Activated CD4-positive, CD25-positive, alpha-beta regulatory T cell treated with anti-CD3 and anti-CD28 coated beads, Interleukin-2, amount 50 U/mL, for 72 hours (primary cell): ENCODE results near the gene FBXO2.

ENCODE experiments used
- DNase-seq: peaks from one replicate; pipeline ENCODE4 v3.0.0; 2021

FBXO2 gene

DNA sequence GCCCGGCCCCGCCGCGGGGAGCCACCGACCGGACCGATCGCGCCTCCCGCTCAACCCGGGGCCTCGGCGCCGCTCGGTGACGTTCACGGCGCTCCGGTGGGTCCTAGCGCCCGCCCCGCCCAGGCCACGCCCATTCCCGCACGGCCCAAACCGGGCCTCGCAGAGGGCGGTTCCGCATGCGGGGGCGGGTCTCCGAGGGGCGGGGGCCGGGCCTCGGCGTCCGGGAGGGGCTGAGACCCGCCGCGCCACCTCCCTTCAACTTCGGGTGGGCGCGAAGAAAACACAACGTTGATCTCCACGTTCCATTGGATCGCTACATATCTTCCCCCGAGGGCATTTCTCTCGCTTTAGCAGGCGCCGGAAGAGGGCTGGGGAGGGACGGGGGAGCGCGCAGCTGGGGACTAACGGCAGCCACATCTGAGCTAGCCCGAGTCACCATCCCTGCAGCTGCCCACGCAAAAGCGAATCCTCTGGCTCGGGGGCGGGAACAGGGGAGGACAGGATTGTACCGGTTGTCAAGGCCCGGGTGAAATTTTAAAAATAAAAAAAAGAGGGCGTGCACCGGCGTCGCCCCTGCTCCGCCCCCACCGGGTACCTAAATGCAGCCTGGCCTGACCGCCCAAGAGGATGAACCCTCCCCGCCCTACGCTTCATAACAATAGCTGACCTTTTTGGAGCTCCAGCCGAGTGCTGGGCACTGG lies 27.0 kb upstream of the FBXO2 start, which contains the start of gene MAD2L2:
Gene MAD2L2 (minus strand): TSS at position 78 of the 701 bp plus-strand sequence. CDS start 547 bp downstream, outside the sequence.
- peak; percentile 92 for DNase-seq

DNA sequence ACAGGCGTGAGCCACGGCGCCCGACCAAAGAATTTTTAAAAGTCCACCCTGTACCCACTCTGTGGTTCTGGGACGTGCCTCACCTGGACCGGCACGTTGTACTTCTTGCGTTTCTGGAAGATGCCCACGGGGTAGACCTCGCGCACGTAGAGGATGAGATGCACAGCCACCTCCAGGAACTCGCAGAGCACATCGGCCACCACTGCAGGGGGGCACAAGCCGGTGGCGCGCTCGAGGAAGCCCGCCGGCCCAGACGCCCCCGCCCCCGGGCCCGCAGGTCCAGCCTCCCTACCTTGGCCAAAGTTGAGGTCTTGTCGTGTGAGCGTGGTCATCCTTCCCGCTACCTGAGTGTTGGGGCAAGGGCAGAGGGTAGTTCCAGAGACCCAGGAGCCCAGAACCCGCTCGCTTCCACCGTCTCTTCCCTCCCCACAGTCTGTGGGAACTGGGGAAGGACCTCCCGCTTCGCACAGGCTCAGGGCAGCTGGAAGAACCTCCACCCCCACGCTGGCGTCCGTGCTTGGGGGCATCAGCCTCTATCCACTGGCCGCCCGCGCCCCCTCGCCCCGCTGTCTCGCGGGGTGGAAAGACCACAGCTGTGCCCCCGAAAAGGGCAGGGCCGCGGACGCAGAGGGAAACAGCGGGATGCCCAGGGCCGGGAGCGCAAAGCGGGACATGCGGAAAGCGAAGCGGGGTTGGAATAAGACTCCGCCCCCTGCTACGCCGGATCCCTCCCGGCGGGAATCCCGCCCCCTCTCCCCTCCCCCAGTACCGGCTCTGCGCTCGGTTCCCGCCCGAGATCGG lies 26.2 kb upstream of the FBXO2 start:
- no peak for DNase-seq

DNA sequence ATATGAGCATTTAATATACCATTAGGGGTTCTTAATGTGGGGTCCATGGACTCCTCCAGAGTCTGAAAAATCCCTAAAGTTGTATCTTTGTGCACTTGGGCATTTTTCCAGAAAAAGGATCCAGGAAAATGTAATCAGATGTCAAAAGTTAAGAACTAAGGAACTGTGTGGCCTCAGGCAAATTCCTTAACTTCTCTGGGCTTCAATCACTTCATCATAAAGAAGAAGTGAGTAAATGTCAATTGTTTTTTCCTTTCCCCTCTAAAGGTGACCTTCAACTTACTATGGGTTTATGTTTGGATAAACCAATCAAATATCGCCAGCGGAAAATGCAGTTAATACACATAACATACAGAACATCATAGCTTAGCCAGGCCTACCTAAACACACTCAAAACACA lies 24.2 kb upstream of the FBXO2 start:
- no peak for DNase-seq

DNA sequence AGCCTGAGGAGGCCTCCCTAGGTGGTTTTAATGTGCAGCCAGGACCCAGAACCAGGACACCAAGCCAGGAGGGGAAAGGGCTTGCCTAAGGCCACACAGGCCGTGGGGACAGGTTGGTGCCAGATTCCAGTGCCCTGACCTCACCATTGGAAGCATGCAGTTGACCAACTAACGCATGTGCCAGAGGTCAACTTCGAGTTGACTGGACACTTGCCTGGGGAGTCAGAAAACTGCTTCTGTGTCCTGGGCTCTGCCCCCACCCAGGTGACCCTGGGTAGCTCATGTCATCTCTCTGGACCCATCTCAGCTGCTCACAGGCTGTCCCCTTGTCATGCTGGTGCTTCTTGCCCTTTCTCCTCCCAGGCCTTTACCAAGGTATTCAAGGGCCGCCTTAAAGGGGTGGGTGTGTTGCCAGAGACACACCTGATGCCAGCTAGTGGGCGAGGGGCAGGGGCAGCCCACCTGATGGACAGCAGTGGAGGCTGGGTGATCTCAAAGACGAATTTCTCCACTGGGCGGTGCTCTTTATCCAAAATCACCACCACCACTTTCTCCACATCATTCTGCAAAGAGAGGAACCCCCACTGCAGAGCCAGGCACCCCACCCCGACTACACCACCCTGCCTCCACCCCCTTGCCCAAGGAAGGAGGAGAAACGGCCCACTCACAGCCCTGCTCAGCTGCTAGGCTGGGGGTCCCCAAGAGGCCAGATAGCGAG lies 22.3 kb upstream of the FBXO2 start:
- no peak for DNase-seq

DNA sequence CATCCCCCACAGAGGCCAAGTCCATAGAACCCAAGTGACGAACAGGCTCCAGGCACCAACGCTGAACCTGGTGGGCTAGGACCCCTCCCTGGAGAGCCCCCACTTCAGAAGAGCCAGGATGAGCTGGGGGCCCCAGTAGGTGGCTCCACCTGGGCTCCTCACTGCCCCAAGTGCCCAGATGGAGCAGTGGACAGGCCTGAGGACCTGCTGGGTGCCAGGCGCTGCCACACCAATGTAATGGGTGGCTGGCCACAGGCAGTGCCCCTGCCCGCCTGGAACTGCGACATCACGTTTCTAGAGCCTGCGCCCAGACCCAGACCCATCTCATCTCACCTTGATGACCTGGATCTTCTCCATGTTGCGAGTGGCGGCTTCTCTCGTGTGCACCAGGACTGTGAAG lies 21.1 kb upstream of the FBXO2 start:
- DNase-seq: no peak

DNA sequence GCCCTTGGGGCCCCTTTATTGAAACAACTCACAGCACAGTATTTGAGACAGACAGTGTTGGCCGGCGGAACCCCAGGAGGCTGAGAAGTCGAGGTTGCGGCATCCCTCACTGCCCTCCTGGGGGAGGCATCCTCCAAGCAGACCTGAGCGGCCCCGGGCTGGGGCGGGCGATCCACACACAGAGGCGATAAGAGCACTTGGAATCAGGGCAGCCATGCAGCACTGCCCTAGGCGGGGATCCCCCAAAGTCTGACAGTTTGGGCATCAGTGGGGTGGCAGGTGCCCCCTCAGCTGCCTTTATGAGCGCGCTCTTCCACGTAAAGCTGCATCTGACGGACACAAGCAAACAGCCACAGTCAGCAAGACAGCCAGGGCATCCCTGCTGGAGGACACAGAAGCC lies 20.3 kb upstream of the FBXO2 start:
- no peak for DNase-seq

DNA sequence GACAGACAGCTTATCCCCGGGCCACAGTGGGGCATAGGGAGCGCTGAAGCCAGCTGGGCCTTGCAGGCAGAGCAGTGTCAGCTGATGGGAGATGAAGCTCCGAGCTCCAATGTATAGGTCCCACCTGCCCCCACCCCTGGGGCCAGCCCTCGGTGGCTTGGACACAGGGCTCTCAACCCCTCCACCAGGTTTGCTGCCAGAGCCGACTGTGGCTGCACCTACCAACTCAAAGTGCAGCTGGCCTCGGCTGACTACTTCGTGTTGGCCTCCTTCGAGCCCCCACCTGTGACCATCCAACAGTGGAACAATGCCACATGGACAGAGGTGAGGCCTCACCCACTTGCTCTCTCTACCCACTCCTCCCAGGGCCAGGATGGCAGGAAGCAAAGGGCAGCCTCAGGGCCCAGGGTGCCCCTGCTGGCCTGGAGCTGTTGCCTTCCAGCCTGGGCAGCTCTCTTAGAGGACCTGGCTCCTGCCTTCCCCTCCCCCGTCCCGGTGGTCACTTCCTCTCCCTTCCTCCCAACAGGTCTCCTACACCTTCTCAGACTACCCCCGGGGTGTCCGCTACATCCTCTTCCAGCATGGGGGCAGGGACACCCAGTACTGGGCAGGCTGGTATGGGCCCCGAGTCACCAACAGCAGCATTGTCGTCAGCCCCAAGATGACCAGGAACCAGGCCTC lies 19.0 kb upstream of the FBXO2 start:
- no peak for DNase-seq

DNA sequence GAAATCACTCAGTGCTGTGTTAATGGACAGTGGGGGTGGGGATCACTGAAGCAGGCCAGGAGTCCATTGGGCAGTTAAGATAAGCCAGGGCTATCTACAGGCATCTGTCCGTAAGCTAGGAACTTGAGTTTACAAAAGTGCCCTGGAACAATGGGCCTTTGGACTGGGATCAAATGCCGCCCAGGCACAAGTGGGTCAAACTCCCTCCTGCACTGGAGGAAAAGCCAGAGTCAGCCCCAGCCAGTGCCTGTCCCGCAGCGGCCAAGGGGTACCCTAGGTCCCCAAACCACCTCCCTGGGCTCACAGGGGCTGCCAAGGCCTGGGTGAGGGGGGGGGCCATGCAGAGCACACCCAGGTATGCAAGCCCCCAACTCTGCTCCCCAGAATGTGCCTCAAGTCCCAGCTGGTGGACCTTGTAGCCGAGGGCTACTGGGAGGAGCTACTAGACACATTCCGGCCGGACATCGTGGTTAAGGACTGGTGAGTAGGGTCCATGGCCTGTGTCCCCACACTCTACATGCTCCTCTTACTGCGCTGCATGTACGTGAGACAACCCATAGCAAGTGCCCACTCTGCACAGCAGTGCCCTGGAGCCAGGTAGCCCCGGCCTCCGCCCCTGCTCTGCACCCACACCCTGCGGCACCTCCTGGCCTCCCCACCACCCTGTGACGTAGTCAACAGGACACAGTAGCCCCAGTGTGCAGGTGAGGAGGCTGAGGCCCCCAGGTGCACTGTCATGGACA lies 17.5 kb upstream of the FBXO2 start:
- DNase-seq: no peak

DNA sequence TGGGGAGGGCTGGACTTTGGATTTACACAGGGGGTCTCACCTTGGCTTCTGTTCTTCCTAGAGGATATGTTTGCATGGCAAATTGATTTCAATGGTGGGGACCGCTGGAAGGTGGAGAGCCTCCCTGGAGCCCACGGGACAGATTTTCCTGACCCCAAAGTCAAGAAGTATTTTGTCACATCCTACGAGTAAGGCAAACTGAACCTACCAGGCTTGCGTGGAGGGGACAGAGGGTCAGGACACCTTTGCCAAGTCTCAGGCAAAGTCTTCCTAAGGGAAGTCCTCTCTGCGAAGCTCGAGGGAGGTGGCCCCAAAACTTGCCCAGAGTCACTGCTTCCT lies 16.9 kb upstream of the FBXO2 start:
- no peak for DNase-seq

DNA sequence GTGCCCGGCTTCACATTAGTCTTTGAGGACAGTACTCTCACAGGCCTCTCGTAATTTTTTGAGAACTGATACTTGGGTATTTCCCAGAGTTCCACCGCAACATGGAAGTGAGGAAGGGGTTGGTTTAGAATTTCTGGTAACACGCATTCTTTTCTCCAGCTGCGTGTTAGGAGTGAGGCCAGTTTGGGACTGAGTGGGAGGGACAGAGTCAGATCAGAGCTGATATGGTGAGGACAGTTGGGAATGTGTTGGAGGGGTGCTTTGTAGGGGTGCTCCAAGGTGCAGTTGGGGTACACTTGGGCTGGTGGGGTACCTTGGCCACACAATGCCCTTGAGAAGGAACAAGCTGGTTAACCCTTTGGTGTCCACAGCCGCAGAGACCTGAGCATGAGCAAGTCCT lies 16.5 kb upstream of the FBXO2 start:
- DNase-seq: no peak

DNA sequence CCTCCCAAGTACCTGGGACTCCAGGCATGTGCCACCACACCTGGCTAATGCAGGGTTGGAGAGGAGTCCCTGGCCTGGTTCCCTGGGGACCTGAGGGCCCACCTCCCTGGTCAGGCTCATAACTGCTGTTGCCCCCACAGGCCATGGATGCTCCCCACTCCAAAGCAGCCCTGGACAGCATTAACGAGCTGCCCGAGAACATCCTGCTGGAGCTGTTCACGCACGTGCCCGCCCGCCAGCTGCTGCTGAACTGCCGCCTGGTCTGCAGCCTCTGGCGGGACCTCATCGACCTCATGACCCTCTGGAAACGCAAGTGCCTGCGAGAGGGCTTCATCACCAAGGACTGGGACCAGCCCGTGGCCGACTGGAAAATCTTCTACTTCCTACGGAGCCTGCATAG lies 14.3 kb upstream of the FBXO2 start:
- DNase-seq: no peak

DNA sequence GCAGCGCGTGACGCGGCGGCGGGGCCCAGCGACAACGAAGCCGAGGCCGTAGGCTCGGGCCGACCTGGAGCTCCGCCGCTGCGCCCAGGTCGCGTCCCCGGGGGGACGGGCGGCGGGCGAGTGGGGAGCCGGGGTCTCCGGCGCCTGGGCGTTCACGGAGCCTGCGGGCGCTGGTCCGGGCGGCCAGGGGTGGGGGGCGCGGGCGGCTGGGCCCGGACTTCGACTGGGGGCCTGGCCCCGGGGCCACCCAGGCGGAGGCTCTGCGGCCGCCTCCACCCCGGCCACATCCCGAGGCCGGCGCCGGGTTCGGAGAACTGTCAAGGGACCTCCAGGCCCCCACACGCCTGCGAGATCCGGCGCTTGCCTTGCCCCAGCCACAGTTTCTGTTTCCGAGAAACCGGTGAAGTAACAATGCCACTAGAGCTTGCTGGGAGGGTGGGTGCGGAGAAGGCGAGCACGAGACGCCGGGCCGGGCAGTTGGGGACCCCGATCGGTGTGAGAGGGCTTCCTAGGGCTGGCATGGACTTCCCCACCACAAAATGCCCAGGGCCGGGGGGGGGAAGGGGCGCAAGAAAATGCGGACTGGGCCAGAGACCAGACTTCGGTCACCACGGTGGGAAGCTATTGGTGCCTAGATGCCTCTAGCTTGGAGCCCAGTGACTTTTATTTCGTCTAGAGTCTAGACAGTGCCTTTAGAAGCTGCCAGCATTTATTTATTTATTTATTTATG lies 10.3 kb upstream of the FBXO2 start:
- DNase-seq: peak; percentile 62

DNA sequence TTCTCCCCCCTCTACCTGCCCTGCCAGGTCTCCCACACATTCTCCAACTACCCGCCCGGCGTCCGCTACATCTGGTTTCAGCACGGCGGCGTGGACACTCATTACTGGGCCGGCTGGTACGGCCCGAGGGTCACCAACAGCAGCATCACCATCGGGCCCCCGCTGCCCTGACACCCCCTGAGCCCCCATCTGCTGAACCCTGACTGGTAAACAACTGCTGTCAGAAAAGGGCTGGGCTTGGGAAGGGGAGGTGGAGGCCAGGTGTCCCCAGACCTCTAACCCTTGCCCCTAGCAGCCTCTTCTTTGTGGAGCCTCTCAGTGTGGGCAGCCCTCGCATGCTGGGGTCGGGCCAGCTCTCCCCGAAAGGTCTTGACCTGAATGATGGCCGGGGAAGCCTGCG lies 6.9 kb upstream of the FBXO2 start:
- DNase-seq: no peak

DNA sequence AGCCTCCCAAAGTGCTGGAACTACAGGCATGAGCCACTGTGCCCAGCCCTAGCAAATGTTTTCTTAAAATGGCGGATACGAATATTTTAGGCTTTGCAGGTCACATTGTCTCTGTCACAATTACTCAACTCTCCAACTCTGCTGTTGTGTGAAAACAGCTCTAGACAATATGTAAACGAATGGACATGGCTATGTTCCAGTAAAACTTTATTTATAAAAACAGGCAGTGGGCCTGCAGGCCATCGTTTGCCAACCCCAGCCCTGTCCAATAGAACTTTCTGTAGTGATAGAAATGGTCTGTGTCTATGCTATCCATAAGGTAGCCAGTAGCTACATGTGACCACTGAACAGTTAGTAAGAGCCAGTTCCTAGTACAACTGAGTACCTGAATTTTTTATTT lies 5.5 kb upstream of the FBXO2 start:
- no peak for DNase-seq

DNA sequence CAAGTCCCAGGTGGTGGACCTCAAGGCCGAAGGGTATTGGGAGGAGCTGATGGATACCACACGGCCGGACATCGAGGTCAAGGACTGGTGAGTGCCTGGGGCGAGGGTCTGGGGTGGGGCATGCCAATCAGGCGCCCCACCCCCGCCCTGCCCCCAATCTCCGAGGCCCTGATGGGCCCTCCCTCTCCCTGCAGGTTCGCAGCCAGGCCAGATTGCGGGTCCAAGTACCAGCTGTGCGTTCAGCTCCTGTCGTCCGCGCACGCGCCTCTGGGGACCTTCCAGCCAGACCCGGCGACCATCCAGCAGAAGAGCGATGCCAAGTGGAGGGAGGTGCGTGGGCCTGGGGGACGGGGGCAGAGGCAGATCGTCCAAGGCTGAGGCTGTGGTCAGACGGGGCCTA lies 4.3 kb upstream of the FBXO2 start:
- DNase-seq: no peak

DNA sequence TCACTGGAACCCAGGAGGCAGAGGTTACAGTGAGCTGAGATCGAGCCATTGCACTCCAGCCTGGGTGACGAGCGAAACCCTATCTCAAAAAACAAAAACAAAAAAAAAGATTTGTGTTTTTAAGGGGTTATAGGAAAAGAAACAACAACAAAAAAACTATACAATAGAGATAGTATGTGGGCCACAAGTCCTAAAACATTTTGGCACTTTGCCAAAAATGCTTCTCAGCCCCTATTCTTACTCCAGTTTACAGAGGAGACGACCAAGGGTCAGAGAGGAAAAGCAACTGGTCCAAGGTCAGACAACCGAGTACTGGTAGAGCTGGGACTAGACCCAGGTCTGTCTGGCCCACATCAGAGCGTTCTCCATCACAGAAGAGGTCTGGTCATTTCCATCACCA lies 3.4 kb upstream of the FBXO2 start:
- DNase-seq: no peak

DNA sequence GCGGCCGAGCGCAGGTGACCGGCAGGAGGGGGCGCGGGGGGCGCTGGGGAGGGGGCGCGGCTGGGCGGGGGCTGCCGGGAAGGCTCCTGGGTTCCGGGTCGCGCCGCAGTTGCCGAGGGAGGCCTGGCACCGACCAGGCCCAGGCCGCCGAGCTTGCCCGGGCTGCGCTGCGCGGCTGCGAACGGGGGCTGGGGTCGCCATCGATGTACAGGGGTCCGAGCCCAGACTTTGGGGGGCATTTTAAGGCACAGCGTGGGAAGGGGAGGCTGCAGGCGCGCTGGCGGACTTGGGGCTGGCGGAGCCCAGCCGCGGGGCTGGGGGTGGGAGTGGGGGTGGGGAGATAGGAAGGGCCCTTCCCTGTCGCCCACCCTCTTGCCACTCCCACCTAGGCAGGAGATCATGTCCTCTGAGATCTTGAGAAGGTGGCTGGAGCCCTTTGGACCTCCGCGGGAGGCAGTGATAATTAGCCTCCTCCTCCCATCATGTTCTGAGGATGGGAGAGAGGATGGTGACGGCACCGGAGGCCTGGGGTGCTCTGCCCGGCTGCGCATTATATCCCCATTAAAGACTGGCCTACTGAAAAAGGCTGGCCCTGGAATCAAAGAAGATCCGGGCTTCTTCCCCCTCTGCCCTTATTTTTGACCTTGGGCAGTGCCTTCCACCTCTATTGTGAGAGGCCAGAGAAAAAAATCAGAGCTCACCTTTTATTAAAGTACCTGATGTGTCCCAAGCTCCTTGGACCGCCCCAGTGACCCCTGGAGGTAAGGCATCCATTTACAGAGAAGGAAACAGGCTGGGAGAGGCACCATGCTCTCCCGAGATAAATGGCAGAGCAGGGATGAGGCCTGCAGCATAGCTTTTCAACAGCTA lies 945 bp upstream of the FBXO2 start:
- no peak for DNase-seq

DNA sequence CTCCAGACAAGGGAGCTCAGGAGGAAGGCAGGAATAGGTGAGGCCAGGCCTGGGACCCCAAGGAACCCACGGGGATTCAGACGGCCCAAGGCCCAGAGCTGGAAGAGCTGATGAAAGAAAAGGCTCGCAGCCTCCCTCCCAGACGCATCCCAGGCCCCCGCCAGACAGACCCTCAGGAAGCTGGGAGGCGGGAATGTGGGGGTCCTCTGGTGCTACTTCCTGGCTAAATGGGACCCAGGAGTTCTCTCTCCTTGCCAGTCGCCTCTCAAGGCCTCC lies 430 bp downstream of the FBXO2 start:
- no peak for DNase-seq

DNA sequence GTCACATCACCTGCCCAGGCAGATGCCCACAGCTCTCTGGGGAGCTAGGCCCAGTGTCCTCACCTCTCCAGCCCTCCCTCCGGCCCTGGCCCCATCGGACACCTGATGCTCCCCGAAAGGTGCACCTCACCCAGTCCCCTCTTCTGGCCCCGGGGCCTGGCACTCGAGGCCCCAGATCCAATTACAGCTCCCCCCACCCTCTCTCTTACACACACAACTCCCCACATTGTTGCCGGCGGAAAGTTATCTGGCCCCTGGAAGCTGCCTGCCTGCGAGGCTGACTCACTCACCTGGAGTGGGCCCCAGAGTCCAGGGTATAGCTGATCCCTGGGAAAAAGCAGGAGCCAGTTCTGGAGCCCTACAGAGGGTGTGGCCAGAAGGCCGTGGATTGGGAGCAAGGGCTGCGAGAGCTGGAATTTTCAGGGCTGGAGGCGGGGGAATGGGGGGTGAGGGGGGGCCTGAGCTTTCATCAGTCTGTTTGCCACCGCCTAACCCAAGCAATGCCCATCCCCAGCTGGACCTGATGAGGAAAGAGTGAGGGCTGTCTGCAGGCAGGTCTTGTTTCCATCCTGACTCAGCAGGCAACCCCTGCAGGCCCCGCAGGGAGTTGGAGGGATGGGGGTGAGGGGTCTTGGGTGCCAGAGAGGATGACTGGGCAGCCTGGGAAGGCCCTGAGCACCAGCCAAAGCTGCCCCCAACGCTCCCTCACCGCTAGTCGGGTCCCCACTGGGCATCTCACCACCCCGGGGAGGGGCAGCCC lies 948 bp downstream of the FBXO2 start:
- DNase-seq: no peak

DNA sequence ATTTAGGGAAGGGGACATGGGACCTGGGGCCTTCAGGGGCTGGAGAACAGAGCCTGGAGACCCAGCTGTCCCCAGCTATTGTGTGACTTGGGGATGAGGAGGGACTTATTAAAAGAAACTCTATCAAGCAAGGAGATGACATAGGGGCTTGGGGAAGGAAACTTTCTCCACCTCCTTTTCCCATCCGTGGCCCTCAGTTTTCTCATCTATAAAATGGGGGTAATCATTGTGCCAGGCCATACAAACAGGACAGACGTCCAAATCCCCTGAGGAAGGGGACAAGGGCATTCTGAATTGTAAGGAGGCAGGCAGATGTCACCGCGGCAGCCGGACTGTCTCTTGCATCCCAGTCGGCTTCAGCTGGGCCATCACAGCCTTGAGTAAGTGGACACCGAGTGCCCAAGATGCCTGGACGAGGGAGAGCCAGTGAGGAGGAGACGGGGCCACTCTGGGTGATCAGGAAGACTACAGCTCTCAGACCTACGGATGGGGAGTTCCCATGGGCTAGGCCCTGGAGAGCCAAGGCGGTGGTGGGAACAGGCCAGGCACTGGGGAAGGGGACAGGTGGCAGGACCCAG lies 1.9 kb downstream of the FBXO2 start:
- no peak for DNase-seq
